Immature natural killer cell (primary cell): ENCODE measurements around the gene ANKFY1. TPM values are rescaled to one million over a fixed set of nuclear protein-coding genes. Genes with fewer than 3 reads are reported as not detected.
A peak's percentile ranks its signal among the peaks of the same experiment; 100 is the strongest.

Experiments
- DNase-seq, 3 donors: peaks; one replicate each; pipeline ENCODE4 v3.0.0; 2022; ENCODE audit warnings: mixed read lengths in 1 of 3
- H3K27ac Mint-ChIP-seq, 6 donors: one replicate each; pipeline ENCODE4 v1.8.0; 2020; ENCODE audit warnings: mixed read lengths in 6 of 6, mild to moderate bottlenecking in 5 of 6, inconsistent platforms in 4 of 6, moderate library complexity in 3 of 6
- H3K27me3 Mint-ChIP-seq, 3 donors: one replicate each; pipeline ENCODE4 v1.8.0; 2020 to 2021; ENCODE audit warnings: low read depth in 3 of 3, mild to moderate bottlenecking in 3 of 3, mixed read lengths in 3 of 3, moderate library complexity in 3 of 3, inconsistent platforms in 1 of 3
- H3K36me3 Mint-ChIP-seq, 3 donors: one replicate each; pipeline ENCODE4 v1.8.0; 2020; ENCODE audit warnings: mixed read lengths in 3 of 3, inconsistent platforms in 2 of 3, mild to moderate bottlenecking in 2 of 3
- H3K4me1 Mint-ChIP-seq, 2 donors: one replicate each; pipeline ENCODE4 v1.8.0; 2020; ENCODE audit warnings: inconsistent platforms in 2 of 2, mild to moderate bottlenecking in 2 of 2, mixed read lengths in 2 of 2, moderate library complexity in 1 of 2
- H3K4me3 Mint-ChIP-seq, 5 donors: one replicate each; pipeline ENCODE4 v1.8.0; 2020; ENCODE audit warnings: mild to moderate bottlenecking in 5 of 5, mixed read lengths in 5 of 5, inconsistent platforms in 3 of 5, moderate library complexity in 3 of 5
- H3K9me3 Mint-ChIP-seq, 6 donors: one replicate each; pipeline ENCODE4 v1.8.0; 2020; ENCODE audit warnings: mild to moderate bottlenecking in 6 of 6, mixed read lengths in 6 of 6, inconsistent platforms in 4 of 6, moderate library complexity in 3 of 6
- polyA plus RNA-seq, 3 donors: library from polyadenylated mRNA; unstranded; fragments of 300-500 nt; fragmentation: Illumina TruSeq; gene quantifications; one replicate each; pipeline ENCODE4 v1.2.3, GENCODE V29; 2021

Gene ANKFY1, protein sequence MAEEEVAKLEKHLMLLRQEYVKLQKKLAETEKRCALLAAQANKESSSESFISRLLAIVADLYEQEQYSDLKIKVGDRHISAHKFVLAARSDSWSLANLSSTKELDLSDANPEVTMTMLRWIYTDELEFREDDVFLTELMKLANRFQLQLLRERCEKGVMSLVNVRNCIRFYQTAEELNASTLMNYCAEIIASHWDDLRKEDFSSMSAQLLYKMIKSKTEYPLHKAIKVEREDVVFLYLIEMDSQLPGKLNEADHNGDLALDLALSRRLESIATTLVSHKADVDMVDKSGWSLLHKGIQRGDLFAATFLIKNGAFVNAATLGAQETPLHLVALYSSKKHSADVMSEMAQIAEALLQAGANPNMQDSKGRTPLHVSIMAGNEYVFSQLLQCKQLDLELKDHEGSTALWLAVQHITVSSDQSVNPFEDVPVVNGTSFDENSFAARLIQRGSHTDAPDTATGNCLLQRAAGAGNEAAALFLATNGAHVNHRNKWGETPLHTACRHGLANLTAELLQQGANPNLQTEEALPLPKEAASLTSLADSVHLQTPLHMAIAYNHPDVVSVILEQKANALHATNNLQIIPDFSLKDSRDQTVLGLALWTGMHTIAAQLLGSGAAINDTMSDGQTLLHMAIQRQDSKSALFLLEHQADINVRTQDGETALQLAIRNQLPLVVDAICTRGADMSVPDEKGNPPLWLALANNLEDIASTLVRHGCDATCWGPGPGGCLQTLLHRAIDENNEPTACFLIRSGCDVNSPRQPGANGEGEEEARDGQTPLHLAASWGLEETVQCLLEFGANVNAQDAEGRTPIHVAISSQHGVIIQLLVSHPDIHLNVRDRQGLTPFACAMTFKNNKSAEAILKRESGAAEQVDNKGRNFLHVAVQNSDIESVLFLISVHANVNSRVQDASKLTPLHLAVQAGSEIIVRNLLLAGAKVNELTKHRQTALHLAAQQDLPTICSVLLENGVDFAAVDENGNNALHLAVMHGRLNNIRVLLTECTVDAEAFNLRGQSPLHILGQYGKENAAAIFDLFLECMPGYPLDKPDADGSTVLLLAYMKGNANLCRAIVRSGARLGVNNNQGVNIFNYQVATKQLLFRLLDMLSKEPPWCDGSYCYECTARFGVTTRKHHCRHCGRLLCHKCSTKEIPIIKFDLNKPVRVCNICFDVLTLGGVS
- 10 to 100 TPM in 1 of 3 donors, 1 to 10 TPM in 2; 7.8 to 19.3 (median 8.2) TPM for polyA plus RNA-seq

DNA sequence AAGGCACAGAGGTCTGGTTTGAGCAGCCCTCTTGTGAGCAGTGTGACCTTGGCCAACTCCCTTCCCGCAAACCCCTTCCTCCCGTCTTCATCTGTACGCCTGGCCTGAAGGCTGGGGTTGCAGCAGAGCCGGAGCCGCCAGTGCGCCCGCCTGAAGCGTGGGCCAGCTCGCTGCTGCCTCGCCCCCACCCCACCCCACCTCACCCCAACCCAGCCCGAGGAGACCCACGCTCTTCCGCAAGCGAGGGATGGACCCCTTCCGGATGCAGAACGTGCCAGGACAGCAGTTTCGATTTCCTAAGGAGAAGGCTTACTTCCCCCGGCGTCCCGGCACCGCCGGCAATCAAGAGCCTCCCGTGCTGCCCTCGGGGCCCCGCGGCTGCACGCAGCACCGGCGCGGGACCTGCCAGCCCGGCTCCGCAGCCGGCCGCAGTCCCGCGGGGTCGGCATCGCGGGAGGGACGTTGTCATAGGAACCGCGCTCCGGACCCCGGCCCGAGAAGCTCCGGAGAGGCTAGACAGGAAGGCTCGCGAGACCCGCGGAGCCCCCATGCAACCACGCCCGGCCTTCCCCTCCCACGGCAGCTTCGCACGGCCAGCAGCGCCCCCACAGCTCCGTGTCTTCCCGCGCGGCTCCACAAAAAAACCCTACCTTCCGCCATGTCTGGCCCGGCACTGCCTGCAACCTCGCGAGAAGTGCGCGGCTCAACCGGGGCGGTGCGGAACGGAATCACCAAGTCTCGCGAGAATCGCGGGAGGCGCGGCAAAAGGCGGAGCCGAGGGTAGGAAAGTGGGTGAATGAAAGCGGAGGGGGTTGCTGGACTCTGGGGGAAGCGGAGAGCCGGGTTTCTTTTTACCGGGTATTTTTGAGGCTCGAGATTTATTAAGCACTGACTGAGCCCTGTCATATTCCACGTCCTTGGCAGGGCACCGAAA, at the start of gene ANKFY1:
Gene ANKFY1 (minus strand): TSS at position 698 of the 934 bp plus-strand sequence. CDS start 38 bp downstream, at position 660.
- peak within 1 kb of the TSS; percentile 86 to 96 (median 94) for H3K27ac Mint-ChIP-seq
- peaks cover 0 to 9% (median 5%) of the 10 kb centered on the region in 3 donors for H3K36me3 Mint-ChIP-seq
- H3K27me3 Mint-ChIP-seq: peaks cover 2 to 6% (median 4%) of the 10 kb centered on the region in 3 donors
- peak within 1 kb of the TSS; percentile 92 to 97 (median 96) for H3K4me3 Mint-ChIP-seq
- peak; percentile 98 for DNase-seq
- peaks cover 35 to 49% of the 10 kb centered on the region in 2 donors for H3K4me1 Mint-ChIP-seq
- no peaks in the 10 kb centered on the region for H3K9me3 Mint-ChIP-seq

DNA sequence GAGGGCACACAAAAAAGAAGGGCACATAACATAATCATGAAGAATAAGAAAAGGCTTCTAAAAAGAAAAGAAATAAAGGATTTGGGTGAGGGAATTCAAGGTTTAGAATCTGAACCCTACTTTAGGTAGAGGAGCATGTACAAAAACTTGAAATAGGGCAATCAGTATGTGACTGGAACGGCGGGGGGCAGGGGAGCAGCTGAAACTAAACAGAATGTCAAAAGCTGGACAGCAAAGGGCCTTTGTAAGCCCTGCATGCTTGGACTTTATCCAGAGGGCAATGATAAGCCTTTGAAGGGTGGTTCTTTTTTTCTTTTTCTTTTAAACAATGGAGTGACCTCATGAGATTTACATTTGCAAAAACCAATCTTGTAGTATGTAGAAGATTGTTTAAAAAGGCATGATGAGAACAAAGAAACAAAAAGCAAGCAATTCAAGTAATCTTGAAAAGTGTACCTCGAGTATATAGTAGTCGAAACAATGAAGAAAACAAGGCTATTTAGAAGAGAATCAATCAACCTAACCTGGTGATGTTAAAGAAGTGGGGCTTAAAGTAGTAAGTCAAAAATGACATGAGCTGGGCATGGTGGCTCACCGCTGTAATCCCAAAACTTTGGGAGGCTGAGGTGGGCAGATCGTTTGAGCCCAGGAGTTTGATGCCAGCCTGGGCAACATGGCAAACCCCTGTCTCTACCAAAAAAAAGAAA, 46.7 kb upstream of the ANKFY1 start:
- no peak for DNase-seq
- Mint-ChIP-seq H3K4me1 (peaks cover 66 to 78% of the 10 kb centered on the region in 2 donors), H3K27me3 (peaks cover 0 to 3% (median 3%) of the 10 kb centered on the region in 3 donors), H3K27ac (peak overlapping the region in 4 of 6 donors; percentile 1 to 24 (median 18)), H3K36me3 (peaks cover 0 to 3% (median 0%) of the 10 kb centered on the region in 3 donors), H3K4me3 (no peak overlapping the region), H3K9me3 (no peaks in the 10 kb centered on the region)

DNA sequence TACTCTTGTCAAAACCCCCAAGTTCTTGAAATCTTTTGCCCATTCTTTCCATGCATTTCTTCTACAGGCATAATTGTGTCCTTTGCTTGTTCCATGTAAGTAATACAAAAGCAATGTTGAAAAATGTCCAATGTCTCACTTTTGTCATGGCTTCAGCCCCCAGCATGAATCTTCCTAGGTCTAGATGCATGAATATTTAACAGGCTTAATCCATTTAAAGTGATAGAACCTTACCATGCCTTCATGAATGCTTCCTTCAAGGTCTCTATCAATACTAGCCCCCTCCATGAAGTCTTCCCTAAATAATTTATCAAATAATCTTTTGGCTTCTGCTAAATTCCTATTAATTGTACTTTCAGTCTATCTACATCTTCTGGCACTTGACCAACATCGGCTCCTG, 46.1 kb upstream of the ANKFY1 start:
- no peak for DNase-seq
- Mint-ChIP-seq H3K4me3 (peak overlapping the region in 2 of 5 donors; percentile 10 to 36), H3K27me3 (peaks cover 0 to 3% (median 3%) of the 10 kb centered on the region in 3 donors), H3K36me3 (peaks cover 0 to 7% (median 0%) of the 10 kb centered on the region in 3 donors), H3K9me3 (no peaks in the 10 kb centered on the region), H3K27ac (peak overlapping the region in 3 of 6 donors; percentile 1 to 22 (median 4)), H3K4me1 (peaks cover 65 to 79% of the 10 kb centered on the region in 2 donors)

DNA sequence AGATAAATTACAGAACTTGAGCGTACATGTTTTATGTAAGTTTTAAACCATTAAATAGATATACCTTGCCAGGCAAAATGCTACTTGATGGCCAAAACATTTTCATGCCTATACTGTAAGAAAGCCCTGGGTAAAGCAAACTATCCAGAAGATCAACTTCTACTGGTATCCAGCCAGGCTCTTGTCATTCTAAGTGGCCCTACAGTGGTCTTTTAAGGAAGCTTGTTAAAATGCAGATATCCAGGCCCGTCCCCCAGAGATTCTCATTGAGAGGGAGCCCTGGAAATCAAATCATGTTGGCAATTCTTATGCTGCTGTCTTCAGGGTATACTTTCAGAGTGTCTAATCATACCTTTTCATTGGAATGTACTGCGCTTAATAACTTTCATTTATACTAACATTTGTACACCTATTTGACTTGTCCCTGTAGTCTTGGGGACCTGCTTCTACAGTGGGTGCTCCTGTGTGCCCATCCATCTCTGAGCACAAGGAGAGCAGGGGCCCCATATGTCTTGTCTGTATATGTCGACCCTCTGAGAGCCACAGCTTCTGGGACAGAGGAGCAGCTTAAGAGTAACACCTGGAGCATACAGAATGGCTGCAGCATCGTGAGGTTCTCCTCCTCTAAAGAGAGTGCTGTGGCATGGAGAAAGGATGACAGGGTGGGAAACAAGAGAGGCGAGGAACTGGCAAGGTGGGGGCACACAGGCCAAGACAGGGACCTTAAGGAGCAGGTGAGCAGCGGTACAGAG, 43.6 kb upstream of the ANKFY1 start:
- H3K4me1 Mint-ChIP-seq: peaks cover 48 to 60% of the 10 kb centered on the region in 2 donors
- H3K9me3 Mint-ChIP-seq: no peaks in the 10 kb centered on the region
- peaks cover 0 to 5% (median 3%) of the 10 kb centered on the region in 3 donors for H3K27me3 Mint-ChIP-seq
- DNase-seq: no peak
- H3K27ac Mint-ChIP-seq: peak overlapping the region in 4 of 6 donors; percentile 58 to 87 (median 62)
- peaks cover 0 to 11% (median 2%) of the 10 kb centered on the region in 3 donors for H3K36me3 Mint-ChIP-seq
- H3K4me3 Mint-ChIP-seq: peak overlapping the region in 2 of 5 donors; percentile 20 to 50

DNA sequence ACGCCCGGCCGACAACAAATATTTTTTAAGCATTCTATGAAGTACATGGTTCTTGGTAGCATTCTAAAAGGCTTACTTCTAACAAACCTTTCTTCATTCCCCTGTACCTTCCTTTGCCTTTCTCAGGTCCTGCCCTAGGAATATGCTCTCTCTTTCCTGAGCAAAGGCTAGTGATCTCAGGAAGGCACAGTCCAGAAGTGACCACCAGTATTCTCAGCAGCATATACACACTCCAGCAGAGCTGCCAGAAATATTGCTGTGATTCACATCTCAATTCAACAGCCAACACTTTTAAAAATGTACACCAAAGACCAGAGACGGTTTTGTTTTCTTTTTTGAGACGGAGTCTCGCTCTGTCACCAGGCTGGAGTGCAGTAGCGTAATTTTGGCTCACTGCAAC, 41.4 kb upstream of the ANKFY1 start:
- peaks cover 3 to 5% (median 3%) of the 10 kb centered on the region in 3 donors for H3K27me3 Mint-ChIP-seq
- H3K9me3 Mint-ChIP-seq: no peaks in the 10 kb centered on the region
- peak overlapping the region in 1 of 6 donors; percentile 36 for H3K27ac Mint-ChIP-seq
- H3K4me1 Mint-ChIP-seq: peaks cover 30 to 50% of the 10 kb centered on the region in 2 donors
- peaks cover 0 to 19% (median 3%) of the 10 kb centered on the region in 3 donors for H3K36me3 Mint-ChIP-seq
- no peak overlapping the region for H3K4me3 Mint-ChIP-seq
- DNase-seq: no peak

DNA sequence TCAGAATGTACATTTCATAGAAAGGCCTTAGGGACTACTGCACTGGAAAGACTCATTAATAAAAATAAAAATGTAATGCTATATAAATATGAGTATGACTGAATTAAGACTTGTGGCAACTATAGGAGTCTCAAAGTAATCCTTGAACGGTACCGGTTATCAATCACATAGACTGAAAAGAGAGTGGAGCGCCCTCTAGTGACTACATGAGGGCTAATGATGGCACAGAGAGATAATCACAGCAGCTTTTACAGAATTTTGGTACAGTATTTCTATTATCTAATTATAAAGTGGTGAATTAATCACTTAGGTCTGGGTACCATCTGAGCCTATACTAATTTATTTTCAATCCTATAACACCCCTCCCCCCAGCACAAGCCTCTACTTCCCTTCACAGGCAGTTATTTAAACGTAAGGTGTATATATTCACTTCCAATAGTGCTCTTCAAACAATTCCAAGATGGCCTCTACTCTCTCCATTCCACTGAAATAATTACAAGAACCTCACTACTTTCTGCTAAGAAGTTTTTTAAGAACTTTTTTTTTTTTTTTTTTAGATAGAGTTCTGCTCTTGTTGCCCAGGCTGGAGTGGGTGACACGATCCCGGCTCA, 40.7 kb upstream of the ANKFY1 start:
- Mint-ChIP-seq H3K4me3 (no peak overlapping the region), H3K36me3 (peaks cover 0 to 19% (median 3%) of the 10 kb centered on the region in 3 donors), H3K4me1 (peaks cover 23 to 43% of the 10 kb centered on the region in 2 donors), H3K9me3 (no peaks in the 10 kb centered on the region), H3K27ac (no peak overlapping the region), H3K27me3 (peaks cover 2 to 5% (median 3%) of the 10 kb centered on the region in 3 donors)
- DNase-seq: peak; percentile 27 to 47 (median 46)

DNA sequence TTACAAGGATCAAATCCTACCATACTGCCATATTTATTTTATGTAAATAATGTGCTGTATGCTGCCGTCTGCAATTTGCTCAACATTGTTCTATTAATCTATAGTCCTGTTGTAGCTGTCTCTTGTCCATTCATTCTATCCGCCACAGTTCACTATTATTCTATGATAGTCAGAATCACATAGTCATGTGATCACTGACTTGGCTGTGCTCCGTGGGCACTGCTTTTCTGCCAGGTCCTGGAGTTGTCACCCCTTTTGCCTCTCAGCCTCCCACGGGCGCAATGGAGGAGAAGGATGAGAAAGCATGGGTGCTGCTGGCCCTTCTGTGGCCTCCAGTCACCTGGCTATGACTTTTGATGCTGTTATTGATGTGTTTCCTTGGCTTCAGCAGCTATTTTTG, 37.3 kb upstream of the ANKFY1 start:
- no peak for DNase-seq
- Mint-ChIP-seq H3K4me3 (no peak overlapping the region), H3K36me3 (peaks cover 0 to 19% (median 3%) of the 10 kb centered on the region in 3 donors), H3K9me3 (no peaks in the 10 kb centered on the region), H3K27ac (no peak overlapping the region), H3K4me1 (peaks cover 9 to 55% of the 10 kb centered on the region in 2 donors), H3K27me3 (peaks cover 1 to 5% (median 3%) of the 10 kb centered on the region in 3 donors)

DNA sequence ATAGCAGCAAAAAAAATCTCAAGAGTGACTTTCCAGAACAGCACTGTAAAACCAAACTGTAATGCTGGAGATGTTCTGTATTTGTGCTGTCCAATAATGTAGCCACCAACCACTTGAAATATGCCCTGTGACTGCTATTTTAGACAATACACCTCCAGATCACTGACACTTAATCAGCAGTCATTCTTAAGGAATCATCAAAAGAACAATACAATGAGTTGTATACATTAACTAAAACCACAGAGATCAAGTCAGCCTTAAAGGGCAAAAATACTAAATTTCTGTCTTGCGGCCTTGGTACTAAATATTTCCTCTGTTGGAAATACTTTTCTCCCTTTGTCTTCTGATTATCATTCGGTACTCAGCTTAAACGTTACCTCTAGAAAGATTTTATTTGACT, 33.6 kb upstream of the ANKFY1 start:
- H3K4me3 Mint-ChIP-seq: no peak overlapping the region
- H3K27me3 Mint-ChIP-seq: peaks cover 0 to 3% (median 3%) of the 10 kb centered on the region in 3 donors
- H3K9me3 Mint-ChIP-seq: no peaks in the 10 kb centered on the region
- peaks cover 7 to 50% of the 10 kb centered on the region in 2 donors for H3K4me1 Mint-ChIP-seq
- H3K27ac Mint-ChIP-seq: no peak overlapping the region
- peaks cover 0 to 12% (median 2%) of the 10 kb centered on the region in 3 donors for H3K36me3 Mint-ChIP-seq
- no peak for DNase-seq

DNA sequence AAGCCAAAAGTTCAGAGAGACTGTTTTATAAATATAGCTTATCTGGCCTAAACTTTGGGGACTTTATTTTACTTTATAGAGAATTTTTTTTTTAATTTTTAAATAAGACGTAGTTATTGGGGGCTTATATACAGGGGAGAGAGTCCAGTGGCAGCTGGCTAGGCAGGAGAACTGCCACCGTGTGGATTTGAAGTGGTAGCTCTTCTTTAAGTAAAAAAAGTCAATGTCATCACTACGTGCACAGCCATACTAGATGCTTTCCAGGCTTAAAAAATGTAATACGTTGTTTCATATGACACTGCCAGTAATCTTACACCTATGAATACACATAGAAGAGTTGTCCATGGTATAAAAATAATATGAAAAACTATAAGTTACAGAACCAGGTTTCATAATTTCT, 31.9 kb upstream of the ANKFY1 start:
- Mint-ChIP-seq H3K27me3 (peaks cover 0 to 4% (median 0%) of the 10 kb centered on the region in 3 donors), H3K27ac (no peak overlapping the region), H3K36me3 (peaks cover 0 to 4% (median 0%) of the 10 kb centered on the region in 3 donors), H3K4me3 (no peak overlapping the region), H3K9me3 (no peaks in the 10 kb centered on the region), H3K4me1 (peaks cover 7 to 42% of the 10 kb centered on the region in 2 donors)
- DNase-seq: no peak

DNA sequence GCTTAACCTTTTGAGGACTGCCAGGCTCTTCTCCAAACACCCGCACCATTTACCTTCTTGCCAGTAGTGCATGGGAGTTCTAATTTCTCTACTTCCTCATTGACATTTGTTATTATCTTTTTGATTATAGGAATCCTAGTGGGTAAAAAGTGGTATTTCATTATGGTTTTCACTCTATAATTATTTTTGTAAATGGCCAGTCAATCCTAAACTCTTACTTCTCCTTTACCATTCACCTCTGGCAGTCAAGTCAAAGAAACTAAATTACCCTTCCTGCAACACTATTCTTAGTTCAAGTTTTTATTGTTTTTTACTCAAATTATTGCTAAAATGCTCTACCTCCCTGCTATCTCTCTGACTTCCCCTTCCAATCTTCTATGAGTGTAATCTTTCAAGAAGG, 29.8 kb upstream of the ANKFY1 start:
- Mint-ChIP-seq H3K27me3 (peaks cover 0 to 4% (median 0%) of the 10 kb centered on the region in 3 donors), H3K36me3 (peaks cover 0 to 9% (median 0%) of the 10 kb centered on the region in 3 donors), H3K9me3 (no peaks in the 10 kb centered on the region), H3K27ac (peak overlapping the region in 2 of 6 donors; percentile 18 to 31), H3K4me3 (no peak overlapping the region), H3K4me1 (peaks cover 5 to 31% of the 10 kb centered on the region in 2 donors)
- DNase-seq: no peak

DNA sequence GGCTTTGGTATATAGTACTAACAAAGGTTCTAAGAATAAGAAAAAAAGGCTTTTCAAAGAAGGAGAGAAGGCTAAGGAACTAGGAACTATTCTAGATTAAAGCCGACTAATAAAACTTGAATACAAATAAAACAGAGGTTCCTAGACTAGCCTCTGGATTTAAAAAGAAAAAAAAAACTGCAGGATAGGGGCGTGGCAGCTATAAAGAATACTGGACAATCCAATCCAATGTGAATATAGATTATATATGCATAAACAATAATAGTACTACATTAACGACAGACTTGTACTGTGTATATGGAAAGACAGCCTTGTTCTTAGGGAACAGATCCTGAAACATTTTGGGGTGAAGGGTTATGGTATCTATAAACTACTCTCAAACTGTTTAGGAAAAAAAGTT, 23.9 kb upstream of the ANKFY1 start:
- Mint-ChIP-seq H3K4me1 (peaks cover 3 to 5% of the 10 kb centered on the region in 2 donors), H3K4me3 (no peak overlapping the region), H3K27ac (no peak overlapping the region), H3K9me3 (no peaks in the 10 kb centered on the region), H3K36me3 (peaks cover 0 to 12% (median 0%) of the 10 kb centered on the region in 3 donors), H3K27me3 (peaks cover 0 to 7% (median 2%) of the 10 kb centered on the region in 3 donors)
- no peak for DNase-seq
